H54 (cell line): ENCODE results near the gene SENP5.
A peak's percentile ranks its signal among the peaks of the same experiment; 100 is the strongest.
"Not testable (repeated sequence)": the region's sequence is repeated elsewhere in the genome, so short reads cannot be mapped to it uniquely, and the experiment has no call there.

Experiments
- DNase-seq: peaks from one replicate; pipeline ENCODE4 v3.0.0; 2011; ENCODE audit warnings: low spot score, mixed read lengths; ENCODE audit not compliant: insufficient read length
- FAIRE-seq: peaks from 3 replicates; lab custom pipeline; 2011; peaks lifted over from hg19 to GRCh38; lab: Jason Lieb, UNC
- POLR2A ChIP-seq: IDR thresholded peaks from 2 replicates; pipeline ENCODE4 v1.6.1; 2011; ENCODE audit warnings: low read depth, mild to moderate bottlenecking, low read length

SENP5 gene

GRCh38 chr3:196867155-196867506 lies 589 bp upstream of the SENP5 start:
- no peak for DNase-seq
- TF ChIP-seq POLR2A = no peak
- FAIRE-seq = peak; percentile 36

GRCh38 chr3:196868297-196868661 lies 559 bp downstream of the SENP5 start:
- no peak for FAIRE-seq
- TF ChIP-seq POLR2A = no peak

GRCh38 chr3:196872316-196872715 lies 4.6 kb downstream of the SENP5 start:
- DNase-seq (no peak), FAIRE-seq (no peak)
- no peak for TF ChIP-seq POLR2A

More at GRCh38 chr3:196868297-196868661, 559 bp downstream of the SENP5 start:
- peak; percentile 38 for DNase-seq

- not testable (repeated sequence) for FAIRE-seq, DNase-seq
Observed at GRCh38 chr3:196874511-196875094, 6.9 kb downstream of the SENP5 start.

GRCh38 chr3:196875258-196875657 lies 7.5 kb downstream of the SENP5 start:
- FAIRE-seq (no peak), DNase-seq (no peak)
- no peak for TF ChIP-seq POLR2A

- DNase-seq (no peak), FAIRE-seq (no peak)
- no peak for TF ChIP-seq POLR2A
Observed at GRCh38 chr3:196883361-196883760, 15.6 kb downstream of the SENP5 start.

- TF ChIP-seq POLR2A = no peak
- peak; percentile 23 for FAIRE-seq
- DNase-seq = no peak
Observed at GRCh38 chr3:196886144-196886543, 18.4 kb downstream of the SENP5 start.

- no peak for DNase-seq
- FAIRE-seq = peak; percentile 78
- no peak for TF ChIP-seq POLR2A
Observed at GRCh38 chr3:196889844-196890708, 22.4 kb downstream of the SENP5 start.

GRCh38 chr3:196894557-196895295 lies 27.0 kb downstream of the SENP5 start:
- no peak for TF ChIP-seq POLR2A
- no peak for DNase-seq
- FAIRE-seq = no peak

- TF ChIP-seq POLR2A = no peak
- FAIRE-seq = peak; percentile 20
- DNase-seq = no peak
Observed at GRCh38 chr3:196896229-196896628, 28.5 kb downstream of the SENP5 start.

- no peak for DNase-seq
- FAIRE-seq = no peak
- no peak for TF ChIP-seq POLR2A
Observed at GRCh38 chr3:196901768-196902167, 34.0 kb downstream of the SENP5 start.

GRCh38 chr3:196902296-196902695 lies 34.6 kb downstream of the SENP5 start:
- peak; percentile 69 for FAIRE-seq
- TF ChIP-seq POLR2A = no peak
- DNase-seq = no peak

GRCh38 chr3:196903740-196904139 lies 36.0 kb downstream of the SENP5 start:
- FAIRE-seq (no peak), DNase-seq (no peak)
- TF ChIP-seq POLR2A = no peak

GRCh38 chr3:196914866-196915265 lies 47.1 kb downstream of the SENP5 start:
- no peak for FAIRE-seq
- no peak for DNase-seq
- TF ChIP-seq POLR2A = no peak
